LNCaP clone FGC (cell line): Measurements from ENCODE around the gene CDH11.

Experiments
- DNase-seq: peaks from one replicate; pipeline ENCODE4 v3.0.0-alpha.2; 2011; ENCODE audit warnings: low read depth
- H3K4me3 ChIP-seq: 2 replicates; pipeline ENCODE4 v1.5.1; 2011; ENCODE audit warnings: mild to moderate bottlenecking, low read depth, low read length, control low read depth
- CTCF ChIP-seq: IDR thresholded peaks from 2 replicates; pipeline ENCODE4 v1.5.1; 2012; ENCODE audit warnings: mild to moderate bottlenecking; ENCODE audit not compliant: control insufficient read depth, insufficient read depth; ENCODE audit errors: extremely low read depth

The CDH11 gene

GRCh38 chr16:65122724-65123395, 997 bp upstream of the CDH11 start:
- no peak overlapping the region for H3K4me3 ChIP-seq
- TF ChIP-seq CTCF, result no peak
- DNase-seq, result no peak

GRCh38 chr16:65120831-65121721, 787 bp downstream of the CDH11 start:
- no peak overlapping the region for H3K4me3 ChIP-seq
- TF ChIP-seq CTCF, result no peak
- DNase-seq, result no peak

GRCh38 chr16:65120461-65120830, 1.4 kb downstream of the CDH11 start:
- H3K4me3 ChIP-seq, result no peak overlapping the region

GRCh38 chr16:65119901-65120401, 1.9 kb downstream of the CDH11 start:
- H3K4me3 ChIP-seq, result no peak overlapping the region
- TF ChIP-seq CTCF, result no peak
- DNase-seq, result no peak

More at GRCh38 chr16:65120461-65120830, 1.4 kb downstream of the CDH11 start:
- no peak for TF ChIP-seq CTCF
- no peak for DNase-seq

GRCh38 chr16:65119435-65119834, 2.4 kb downstream of the CDH11 start:
- no peak for TF ChIP-seq CTCF
- no peak overlapping the region for H3K4me3 ChIP-seq
- DNase-seq, result no peak

GRCh38 chr16:65118871-65119270, 3.0 kb downstream of the CDH11 start:
- no peak overlapping the region for H3K4me3 ChIP-seq
- TF ChIP-seq CTCF, result no peak
- no peak for DNase-seq
